Lung microvascular endothelial cell (primary cell): ENCODE results near the gene PLA2G4B. TPM values are rescaled to one million over a fixed set of nuclear protein-coding genes. Genes with fewer than 3 reads are reported as not detected.
A peak's percentile ranks its signal among the peaks of the same experiment; 100 is the strongest.

ENCODE experiments used
- DNase-seq, 2 donors: peaks; one replicate each; pipeline versions ENCODE4 v3.0.0 to v3.0.0-alpha.2; 2010; ENCODE audit warnings: low read depth in 2 of 2
- total RNA-seq: library from RNA; depleted of rRNA; stranded (reverse); fragments of >200 nt; gene quantifications from 2 replicates; pipeline ENCODE4 v1.2.1, GENCODE V29; 2014

Gene PLA2G4B
- 0.20 and 0.22 TPM in 2 replicates for total RNA-seq

- no peak for DNase-seq
These were observed at the start of gene PLA2G4B for GRCh38 chr15:41838400-41838897. Gene PLA2G4B (plus strand): TSS chr15:41838847. CDS start chr15:41838914, 67 bp downstream.

GRCh38 chr15:41789236-41789635 is 49.4 kb upstream of the PLA2G4B start:
- no peak for DNase-seq

GRCh38 chr15:41789662-41790061 is 49.0 kb upstream of the PLA2G4B start:
- DNase-seq: no peak

GRCh38 chr15:41790169-41790568 is 48.5 kb upstream of the PLA2G4B start:
- no peak for DNase-seq

- peak; percentile 46 to 73 for DNase-seq
These were observed 47.7 kb upstream of the PLA2G4B start for GRCh38 chr15:41790756-41791546.

GRCh38 chr15:41791547-41791937 is 47.1 kb upstream of the PLA2G4B start:
- no peak for DNase-seq

GRCh38 chr15:41792000-41792637 is 46.5 kb upstream of the PLA2G4B start:
- no peak for DNase-seq

- no peak for DNase-seq
These were observed 44.6 kb upstream of the PLA2G4B start for GRCh38 chr15:41794081-41794480.

- DNase-seq: peak; percentile 30 to 79
These were observed 42.4 kb upstream of the PLA2G4B start for GRCh38 chr15:41795996-41796856.

- DNase-seq: no peak
These were observed 41.3 kb upstream of the PLA2G4B start for GRCh38 chr15:41797201-41797944.

GRCh38 chr15:41798607-41799487 is 39.8 kb upstream of the PLA2G4B start:
- DNase-seq: no peak

- DNase-seq: no peak
These were observed 39.2 kb upstream of the PLA2G4B start for GRCh38 chr15:41799488-41799805.

- DNase-seq: no peak
These were observed 37.5 kb upstream of the PLA2G4B start for GRCh38 chr15:41801185-41801584.

GRCh38 chr15:41801850-41802455 is 36.7 kb upstream of the PLA2G4B start:
- peak in 1 of 2 donors; percentile 33 for DNase-seq

- DNase-seq: peak in 1 of 2 donors; percentile 21
These were observed 34.3 kb upstream of the PLA2G4B start for GRCh38 chr15:41804361-41804760.

GRCh38 chr15:41804916-41805666 is 33.6 kb upstream of the PLA2G4B start:
- peak; percentile 49 to 59 for DNase-seq

GRCh38 chr15:41805711-41806110 is 32.9 kb upstream of the PLA2G4B start:
- DNase-seq: no peak

- no peak for DNase-seq
These were observed 32.1 kb upstream of the PLA2G4B start for GRCh38 chr15:41806291-41807181.
